OCI-LY3 (cell line): ENCODE measurements around the gene R3HCC1L.

Experiments
- CTCF ChIP-seq: fragments of 200-600, 300-600 bp; sonication (generic); IDR thresholded peaks from 2 replicates; pipeline ENCODE4 v1.5.1; 2014; ENCODE audit warnings: antibody characterized with exemption, low read length, low read depth
- EZH2phosphoT487 ChIP-seq: fragments of 200-600 bp; shearing (Covaris generic); IDR thresholded peaks from 2 replicates; pipeline ENCODE4 v1.6.1; 2018; ENCODE audit warnings: antibody characterized with exemption, mixed run types, low read depth

DNA sequence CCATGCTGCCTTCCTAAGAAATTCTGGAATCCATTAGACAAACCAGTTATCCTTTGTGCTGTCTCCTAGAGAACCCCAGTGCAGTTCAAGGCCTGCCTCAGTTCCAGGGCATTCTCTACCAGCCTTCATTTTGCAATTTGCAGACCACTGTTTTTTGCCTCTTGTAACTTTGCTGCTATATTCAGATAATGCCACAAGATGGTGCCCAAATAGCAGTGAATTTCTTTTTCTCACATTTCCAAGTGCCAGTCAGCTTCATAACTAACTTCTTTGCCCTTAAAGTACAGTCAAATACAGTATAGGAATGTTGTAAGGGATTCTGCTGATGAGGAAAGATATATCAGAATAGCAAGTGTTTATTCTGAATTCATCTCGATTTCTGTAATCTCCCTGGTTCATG, 108.4 kb downstream of the R3HCC1L start:
- TF ChIP-seq CTCF (peak; percentile 29; the same call in 1 of the 2 replicates), EZH2phosphoT487 (no peak)
